Hematopoietic multipotent progenitor cell treated with erythropoietin and hydrocortisone succinate and interleukin-3 and kit ligand, for 17 days (in vitro differentiated cells): ENCODE measurements around the gene ITPR1.

Experiments
- DNase-seq: peaks from one replicate; pipeline ENCODE4 v3.0.0-alpha.2; 2015; ENCODE audit warnings: low spot score

Gene ITPR1

GRCh38 chr3:4720316-4721075 is 227.3 kb downstream of the ITPR1 start:
- DNase-seq: peak; percentile 20

DNA sequence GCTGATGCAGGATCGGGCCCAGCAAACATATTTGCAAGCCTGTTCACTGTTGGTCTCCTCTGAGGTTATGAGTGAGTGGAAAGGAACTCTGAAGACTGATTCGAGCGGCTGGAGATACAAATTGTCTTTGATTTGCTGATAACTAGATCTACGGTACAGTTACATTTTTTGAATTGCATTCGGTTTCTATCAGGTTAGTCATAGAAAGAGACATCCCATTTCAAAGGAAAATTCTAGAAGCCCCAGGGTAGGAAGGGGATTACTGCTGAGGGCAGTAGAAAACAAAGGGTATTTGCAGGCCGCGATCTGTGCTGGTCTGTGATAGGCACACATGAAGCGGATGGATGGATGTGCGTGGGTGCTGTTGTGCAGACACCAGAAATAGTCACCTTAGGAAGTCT is 228.4 kb downstream of the ITPR1 start:
- DNase-seq: no peak

DNA sequence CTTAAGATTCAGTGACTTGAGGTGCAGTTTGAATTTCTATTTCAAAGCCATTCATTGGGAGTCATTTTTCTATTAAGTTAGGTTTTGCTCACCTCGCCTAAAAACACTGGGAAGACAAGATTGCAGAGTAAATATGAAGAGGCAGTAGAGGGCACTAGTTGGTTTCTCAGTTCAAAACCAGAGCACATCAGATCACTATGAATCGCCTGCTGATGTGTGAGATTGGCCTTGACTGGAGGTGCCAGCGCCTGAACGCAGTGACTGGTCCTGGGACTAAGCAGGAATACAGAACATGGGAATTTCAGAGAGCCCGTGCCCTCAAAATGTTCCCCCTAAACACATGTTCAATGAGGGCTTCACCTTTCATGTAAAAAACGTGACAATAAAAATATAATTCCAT is 229.0 kb downstream of the ITPR1 start:
- DNase-seq: peak; percentile 14

DNA sequence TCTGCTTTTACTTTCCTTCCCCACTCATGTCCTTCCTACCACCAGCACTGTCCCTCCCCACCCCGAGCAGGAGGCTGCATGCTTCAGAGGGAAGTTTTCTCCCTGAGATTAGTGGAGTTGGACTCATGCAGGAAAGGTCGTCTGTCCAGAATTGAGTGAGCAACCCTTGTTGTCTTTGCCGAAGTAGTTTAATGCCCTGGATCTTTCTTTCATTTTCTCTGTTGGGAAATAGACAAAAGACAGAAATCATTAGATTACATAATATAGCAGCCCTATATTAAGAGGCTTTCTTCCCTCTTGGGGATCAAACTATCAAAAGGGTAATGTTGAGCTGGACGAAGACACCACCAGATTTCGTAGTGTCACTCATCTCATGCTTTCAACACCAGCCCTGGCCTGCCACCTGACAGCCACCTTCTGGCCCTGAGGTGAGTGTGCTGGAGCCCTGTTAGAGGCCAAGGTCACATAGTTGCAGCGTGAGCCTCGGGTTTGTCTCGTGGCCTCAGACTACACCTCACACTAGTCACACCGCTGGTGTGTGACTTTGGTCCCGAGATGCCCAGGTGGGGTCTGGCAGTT is 231.0 kb downstream of the ITPR1 start:
- DNase-seq: no peak

DNA sequence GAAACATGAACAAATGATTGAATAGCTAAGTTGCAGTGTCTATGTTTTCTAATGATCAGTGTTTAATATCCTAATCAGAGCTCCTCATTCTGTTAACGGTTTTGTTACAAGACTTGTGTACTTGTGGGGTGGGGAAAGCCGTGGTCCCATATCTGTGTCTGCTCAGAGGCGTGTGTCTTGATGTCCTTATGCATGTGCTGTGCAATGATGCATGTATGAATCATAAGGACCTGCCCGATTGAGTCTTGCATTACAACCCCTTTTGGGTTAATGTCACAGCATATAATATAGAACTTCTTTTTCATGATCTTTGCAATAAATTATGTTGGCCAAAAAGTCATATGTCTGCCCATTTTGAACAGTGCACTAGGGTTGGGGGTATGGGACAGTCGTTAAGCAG is 233.4 kb downstream of the ITPR1 start:
- no peak for DNase-seq

DNA sequence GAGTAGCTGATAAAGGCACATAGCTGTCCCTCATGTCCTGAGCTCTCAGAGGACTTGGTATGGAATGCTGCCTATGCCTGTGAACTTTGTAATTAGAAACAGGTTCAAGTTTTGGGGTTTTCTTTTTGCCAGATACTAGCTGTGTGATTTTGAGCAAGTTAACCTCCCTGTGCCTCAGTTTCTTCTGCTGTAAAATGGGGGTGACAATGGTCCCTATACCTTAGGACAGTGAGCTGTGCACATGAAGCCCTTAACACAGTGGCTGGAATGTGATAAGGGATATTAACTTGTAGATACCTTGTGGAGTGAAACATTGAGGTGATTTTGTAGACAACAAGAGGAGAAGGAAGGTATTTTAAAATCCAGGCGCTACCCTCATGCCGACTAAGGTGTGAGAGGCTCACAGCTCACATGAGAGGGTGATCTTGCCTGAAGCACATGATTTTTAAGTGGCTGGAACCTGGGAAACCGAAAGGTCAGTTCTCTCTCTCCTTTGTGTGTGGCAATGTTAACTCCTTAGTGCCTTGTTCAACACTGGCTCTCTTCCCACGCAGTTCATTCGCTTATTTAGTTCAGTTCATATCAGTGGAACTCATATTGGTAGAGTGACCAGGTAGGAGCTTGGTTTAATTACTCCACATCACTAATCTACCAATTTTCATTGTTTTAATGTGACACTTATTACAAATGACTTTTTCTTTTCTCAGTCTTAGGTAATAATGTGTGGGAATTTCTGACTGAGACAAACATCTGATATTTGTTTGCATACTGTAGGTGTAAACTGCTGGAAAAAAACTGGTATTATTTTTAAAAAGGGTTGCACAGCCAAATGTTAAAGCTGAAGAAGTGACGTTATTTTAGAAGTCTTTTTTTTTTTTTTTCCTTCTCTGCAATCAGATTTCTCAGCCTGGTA is 236.2 kb downstream of the ITPR1 start:
- no peak for DNase-seq

DNA sequence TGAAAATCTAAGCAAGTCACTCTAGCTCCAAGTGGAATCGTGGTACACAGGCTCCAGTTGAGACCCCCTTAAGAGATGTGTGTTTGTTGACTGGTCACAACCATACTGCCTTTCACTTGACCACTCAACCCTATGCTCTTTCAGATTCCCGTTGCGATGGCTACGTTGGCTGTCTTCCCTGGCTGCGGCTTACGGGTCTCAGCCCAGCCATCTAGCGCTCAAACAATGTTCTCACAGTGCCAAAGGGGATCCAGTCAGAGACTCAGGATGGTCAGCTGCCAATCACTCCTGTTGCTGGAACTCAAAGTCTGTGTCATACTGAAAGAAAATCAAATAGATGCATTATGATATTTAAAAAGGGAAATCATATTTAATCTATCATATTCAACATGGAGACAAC is 237.6 kb downstream of the ITPR1 start:
- DNase-seq: no peak

DNA sequence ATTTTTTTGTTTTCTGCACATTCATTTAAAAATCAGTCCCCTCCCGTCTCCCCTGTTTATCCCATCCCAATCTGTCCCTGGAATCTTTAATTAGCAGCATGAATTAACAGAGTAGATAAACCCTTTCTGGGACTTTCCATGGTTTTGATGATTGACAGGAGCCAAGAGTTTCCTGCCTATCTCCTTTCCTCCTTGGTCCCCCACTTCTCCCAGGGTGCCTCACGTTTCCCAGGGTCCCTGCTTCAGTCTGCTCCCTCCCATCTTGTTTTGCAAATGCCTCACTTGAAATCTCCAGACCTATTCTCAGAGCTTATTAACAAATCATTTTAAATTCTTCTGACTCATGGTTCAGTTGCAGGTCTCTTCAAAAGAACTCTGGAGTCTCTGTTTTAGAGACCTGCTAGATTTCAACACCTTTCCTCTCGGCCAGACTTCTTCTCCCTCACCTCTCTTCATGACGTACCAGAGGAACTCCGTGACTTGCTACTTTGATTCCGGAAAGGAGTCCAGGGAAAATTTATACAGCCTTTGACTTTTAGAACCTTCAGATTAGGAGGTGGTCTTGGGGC is 238.5 kb downstream of the ITPR1 start:
- DNase-seq: no peak

- DNase-seq: no peak
These were observed 239.8 kb downstream of the ITPR1 start for GRCh38 chr3:4732925-4733324.

GRCh38 chr3:4734454-4734853 is 241.3 kb downstream of the ITPR1 start:
- no peak for DNase-seq

DNA sequence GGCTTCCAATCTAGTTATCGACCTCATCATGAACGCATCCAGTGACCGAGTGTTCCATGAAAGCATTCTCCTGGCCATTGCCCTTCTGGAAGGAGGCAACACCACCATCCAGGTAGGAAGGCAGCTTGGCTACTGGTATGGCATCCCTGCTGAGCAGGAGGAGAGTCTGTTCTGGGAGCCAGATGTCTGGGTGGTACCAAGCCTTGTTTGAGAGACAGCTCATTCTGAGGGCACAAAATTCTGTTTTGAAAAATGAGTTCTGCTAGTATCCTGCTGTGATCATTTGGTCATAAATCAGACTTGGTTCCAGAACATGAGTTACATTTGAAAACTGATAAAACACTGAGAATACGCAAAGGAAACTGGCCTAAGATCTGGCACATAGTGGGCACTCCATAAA is 242.1 kb downstream of the ITPR1 start:
- DNase-seq: no peak

- DNase-seq: no peak
These were observed 243.2 kb downstream of the ITPR1 start for GRCh38 chr3:4736284-4736861.

DNA sequence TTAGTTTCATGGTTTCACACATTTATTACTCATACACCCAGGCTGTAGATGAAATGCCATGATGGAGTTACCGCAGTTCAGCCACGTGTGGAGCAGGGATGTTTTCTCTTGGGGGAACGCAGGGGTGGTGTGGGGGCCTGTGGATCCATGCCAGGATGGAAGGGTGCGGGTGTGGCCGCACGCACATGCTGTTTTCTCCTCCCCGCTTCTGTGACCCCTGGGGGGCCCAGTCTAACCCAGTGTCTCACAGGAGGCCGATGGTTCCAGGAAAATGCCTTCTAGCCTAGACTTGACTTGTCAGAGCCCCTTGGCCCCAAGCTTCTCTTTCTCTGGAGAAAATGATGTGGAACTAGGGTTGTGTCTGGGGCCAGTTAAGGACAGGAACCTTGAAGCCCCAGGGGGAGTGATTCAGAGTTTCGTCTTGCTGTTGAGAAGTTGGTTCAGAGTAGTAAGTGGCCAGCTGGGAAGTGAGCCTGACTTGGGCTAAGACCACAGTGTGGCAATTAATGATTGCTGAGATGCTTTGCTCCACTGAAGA is 245.7 kb downstream of the ITPR1 start:
- no peak for DNase-seq

- DNase-seq: no peak
These were observed 246.4 kb downstream of the ITPR1 start for GRCh38 chr3:4739289-4740236.

DNA sequence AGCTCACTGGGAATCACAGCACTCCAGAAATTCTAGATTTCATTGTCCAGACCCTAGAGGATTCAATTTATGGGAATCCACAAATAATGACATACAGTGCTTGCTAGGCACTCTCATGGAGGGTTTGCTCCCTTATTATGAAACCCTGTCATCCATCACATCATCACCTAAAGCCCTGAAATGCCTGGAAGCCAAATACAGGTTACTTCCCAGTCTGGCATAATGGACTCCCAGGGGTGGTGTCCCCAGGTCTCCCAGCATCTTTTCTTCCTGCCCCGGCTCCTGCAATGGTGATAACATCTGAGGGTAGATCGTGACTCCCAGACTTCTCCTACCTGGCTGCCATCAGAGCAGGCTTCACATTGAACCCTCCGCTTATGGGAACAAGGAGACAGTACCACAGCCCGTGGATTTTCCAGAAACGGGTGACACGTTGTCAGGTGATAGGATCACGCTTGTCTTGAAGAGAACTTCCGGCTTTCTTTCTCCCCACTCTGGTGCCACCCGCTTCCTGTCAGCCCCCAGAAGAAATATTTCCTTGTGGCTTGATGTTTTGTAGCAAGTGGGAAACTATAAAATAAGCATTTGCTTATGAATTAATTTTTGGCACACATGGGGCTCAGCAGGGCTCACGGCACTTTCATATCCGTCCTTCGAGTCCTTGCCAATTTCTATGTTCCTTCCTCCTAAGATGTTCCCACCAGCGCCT is 247.4 kb downstream of the ITPR1 start:
- DNase-seq: no peak

- no peak for DNase-seq
These were observed 247.9 kb downstream of the ITPR1 start for GRCh38 chr3:4741106-4741403.

DNA sequence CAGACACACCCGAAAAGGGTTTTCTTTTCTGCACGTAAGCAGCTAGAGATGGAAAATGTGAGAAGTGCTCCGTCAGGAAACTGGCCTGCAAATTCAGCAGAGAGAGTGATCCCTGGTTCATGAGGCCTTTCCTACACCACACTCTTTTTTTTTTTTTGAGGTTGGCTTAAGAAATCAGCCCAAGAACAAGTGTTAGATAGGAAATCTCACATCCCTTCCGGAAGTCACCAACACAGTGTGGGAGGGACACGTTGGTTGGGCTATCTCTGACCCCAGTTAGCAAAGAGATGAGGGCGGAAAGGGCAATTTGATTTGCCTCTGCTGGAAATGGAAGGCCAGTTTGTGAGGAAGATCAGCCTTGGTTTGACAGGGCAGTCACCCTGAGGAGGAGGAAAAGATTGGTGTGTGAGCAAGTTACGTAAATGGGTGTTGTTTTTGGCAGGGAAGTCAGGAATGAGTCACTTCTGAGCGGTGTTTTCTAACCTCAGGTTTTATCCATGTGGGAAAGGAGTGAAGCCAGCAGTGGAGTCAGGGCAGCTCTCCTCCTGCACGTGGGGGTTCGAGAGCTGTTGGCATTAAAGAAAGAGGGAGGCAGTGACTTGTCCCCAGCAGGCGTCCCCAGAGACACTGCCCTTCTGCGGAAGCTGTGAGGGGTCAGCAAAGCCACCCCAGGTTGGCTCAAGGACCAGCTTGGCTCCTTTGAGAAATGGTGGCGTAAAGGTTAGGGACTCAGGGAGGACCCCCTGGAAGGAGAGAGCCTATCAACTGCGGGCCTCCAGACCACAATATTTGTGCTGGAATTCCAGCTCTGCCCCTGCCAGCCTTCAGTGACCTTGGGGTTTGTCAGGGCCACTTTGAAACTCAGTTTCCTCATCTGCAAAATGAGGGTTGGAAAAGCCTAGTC is 248.5 kb downstream of the ITPR1 start:
- DNase-seq: peak; percentile 29

DNA sequence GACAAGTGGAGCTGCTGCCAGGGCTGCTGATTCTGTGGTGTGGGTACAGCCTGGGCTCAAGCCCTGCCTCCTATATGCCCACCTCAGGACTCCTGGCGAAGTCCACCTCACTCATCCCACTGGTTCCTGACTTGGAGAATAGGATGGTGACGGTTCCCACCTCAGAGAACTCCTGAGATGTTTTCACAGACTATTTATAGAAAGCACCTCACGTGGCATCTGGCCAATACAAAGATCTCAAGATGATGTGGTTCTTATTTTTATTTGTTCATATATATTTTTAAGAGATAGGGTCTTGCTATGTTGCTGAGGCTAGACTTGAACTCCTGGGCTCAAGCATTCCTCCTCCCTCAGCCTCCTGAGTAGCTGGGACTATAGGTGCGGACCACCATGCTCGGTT is 249.2 kb downstream of the ITPR1 start:
- no peak for DNase-seq

DNA sequence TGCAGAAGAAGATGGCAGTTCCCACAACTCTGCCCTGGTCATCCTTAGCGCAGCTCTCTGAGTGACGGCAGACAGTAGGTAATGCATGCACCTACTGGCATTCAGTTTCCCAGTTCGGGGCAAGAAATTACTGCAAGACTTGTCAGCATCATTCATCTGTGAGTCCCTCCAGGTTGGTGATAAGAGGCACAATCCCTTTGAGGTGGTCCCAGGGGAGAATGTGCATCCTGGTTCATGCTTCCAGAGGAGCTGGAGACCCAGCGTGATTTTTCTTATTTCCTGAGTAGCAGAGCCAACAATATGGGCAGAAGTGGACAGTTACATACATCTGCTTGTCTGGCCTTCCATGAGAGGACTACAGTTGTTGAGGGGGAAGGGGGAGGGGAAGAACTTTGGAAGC is 250.2 kb downstream of the ITPR1 start:
- no peak for DNase-seq
